GM10248 (cell line): ENCODE measurements around the gene EI24.

ENCODE experiments used
- CTCF ChIA-PET: fragments of 300-600 bp; sonication (Branson Sonifier 250); formaldehyde crosslinking; extraction: SDS; loops from one replicate; lab custom pipeline; 2021; ENCODE audit warnings: antibody characterized with exemption; lab: Yijun Ruan, JAX
- POLR2A ChIA-PET: fragments of 350-650 bp; sonication (Branson Sonifier 250); formaldehyde crosslinking; extraction: SDS; loops from one replicate; lab custom pipeline; 2020; ENCODE audit warnings: antibody characterized with exemption; lab: Yijun Ruan, JAX
- DNase-seq: peaks from one replicate; pipeline ENCODE4 v3.0.0; 2012; ENCODE audit errors: extremely low spot score
- CTCF ChIP-seq: IDR thresholded peaks from 2 replicates; pipeline ENCODE4 v1.5.1; 2012; ENCODE audit warnings: mild to moderate bottlenecking, low read depth; ENCODE audit errors: extremely low read depth, missing control alignments, control extremely low read depth

Gene EI24

GRCh38 chr11:125586623-125587022 lies 17.3 kb downstream of the EI24 start:
- ChIA-PET CTCF (interaction anchor here (1.0 to 1.4 kb wide), 3 partner anchors 12 to 289 kb away, joined by 3 read pairs; no protein-coding TSS in a partner anchor), POLR2A (no interaction called here)
- TF ChIP-seq CTCF = no peak
- DNase-seq = no peak

DNA sequence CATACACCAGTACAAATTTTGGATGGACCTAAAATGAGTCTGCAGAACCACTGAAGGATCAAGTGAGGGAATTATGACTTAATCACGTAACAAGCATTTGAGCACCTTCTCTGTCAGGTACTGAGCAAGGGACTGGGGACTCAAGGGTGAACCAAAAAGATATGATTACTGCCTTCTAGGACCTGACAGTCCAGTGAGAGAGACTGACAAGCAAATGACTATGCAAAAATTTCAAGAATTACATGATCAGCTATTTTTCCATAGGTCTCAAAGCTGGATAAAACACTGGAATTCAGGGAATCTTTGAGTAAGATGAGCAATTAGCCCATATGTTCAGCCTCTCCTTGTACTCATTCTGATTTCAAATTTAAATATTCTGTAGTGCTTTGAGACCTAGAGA lies 18.2 kb downstream of the EI24 start:
- ChIA-PET POLR2A (no interaction called here), CTCF (interaction anchor here (1.1 kb wide), 1 partner anchor 18 kb away, joined by 4 read pairs; the partner anchor contains the start of gene EI24)
- DNase-seq = no peak
- TF ChIP-seq CTCF = no peak

DNA sequence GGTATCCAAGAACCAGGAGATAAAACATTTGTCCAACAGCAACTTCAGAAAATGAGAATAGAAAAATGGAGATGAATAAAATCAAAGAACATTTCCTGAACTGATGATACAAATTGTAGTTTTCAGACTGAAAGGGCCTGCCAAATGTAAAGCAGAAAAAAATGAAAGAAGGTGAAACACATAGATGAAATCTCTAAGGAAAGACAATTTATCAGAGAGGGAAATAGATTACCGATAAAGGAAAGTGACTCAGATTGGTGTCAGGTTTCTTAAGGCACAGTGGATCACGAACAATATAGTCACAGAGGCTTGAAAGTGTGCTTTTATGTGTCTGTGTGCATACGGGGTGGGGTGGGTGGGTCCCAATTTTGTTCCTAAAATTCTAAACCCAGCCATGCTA lies 19.2 kb downstream of the EI24 start:
- POLR2A ChIA-PET = no interaction called here
- no peak for DNase-seq
- TF ChIP-seq CTCF = no peak
- CTCF ChIA-PET = interaction anchor here (1.1 kb wide), 1 partner anchor 19 kb away, joined by 4 read pairs; the partner anchor contains the start of gene EI24

GRCh38 chr11:125591649-125592304 lies 22.5 kb downstream of the EI24 start:
- CTCF ChIA-PET = interaction anchor here (0.7 to 2.2 kb wide), 5 partner anchors 9 to 75 kb away, joined by 3 to 15 read pairs (median 4); partner anchors contain the start of genes CHEK1 and EI24

DNA sequence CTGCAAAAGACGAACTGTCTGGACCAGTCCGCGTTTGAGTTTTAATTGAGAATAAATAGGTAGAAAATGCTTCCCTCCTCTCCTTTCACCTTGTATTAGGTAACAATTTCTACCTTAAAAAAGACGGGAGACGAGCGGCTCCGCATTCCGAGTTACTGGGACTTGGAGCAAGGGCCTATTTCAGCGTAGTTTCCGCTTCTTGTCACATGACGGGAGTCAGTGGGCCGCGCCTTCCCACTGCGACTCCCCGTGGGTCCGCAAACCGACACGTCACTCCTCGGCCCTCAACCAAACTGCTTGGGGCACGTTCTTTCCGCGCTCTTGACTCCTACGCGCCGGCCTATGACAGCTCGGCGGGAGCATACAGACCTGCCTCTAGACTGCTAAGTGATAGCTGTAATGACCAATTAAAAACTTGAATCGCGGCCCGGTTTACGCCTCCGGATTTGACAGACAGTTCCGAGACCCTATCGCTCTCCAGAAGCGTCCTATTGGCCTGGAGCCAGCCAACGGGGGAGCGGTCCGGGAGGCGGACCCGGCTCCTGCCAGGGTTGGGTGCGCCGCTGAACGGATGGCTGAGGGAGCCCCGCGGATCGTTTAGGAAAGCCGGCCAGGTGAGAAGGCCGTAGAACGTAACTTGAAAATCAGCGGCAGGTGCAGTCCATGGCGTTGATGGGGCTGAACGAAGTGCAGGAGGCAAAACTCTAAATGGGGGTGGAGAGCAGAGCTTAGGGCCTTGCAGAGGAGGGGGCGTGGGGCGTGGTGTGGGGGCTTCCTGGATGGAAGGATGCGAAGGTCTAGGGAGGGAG lies 23.2 kb downstream of the EI24 start, which contains the start of gene STT3A:
Gene STT3A, plus strand, starts transcription at position 548 of the 809 bp plus-strand sequence. CDS start 3,064 bp downstream, outside the sequence.
- POLR2A ChIA-PET = interaction anchor here (0.6 to 1.5 kb wide), 5 partner anchors 10 to 591 kb away, joined by 3 to 11 read pairs (median 3); partner anchors contain the start of gene EI24
- peak; percentile 97 for DNase-seq
- CTCF ChIA-PET = interaction anchor here (0.7 to 2.2 kb wide), 5 partner anchors 10 to 76 kb away, joined by 3 to 15 read pairs (median 4); partner anchors contain the start of genes CHEK1 and EI24
- no peak for TF ChIP-seq CTCF

More at GRCh38 chr11:125591649-125592304, 22.5 kb downstream of the EI24 start:
- POLR2A ChIA-PET = interaction anchor here (0.6 to 1.5 kb wide), 6 partner anchors 9 to 534 kb away, joined by 3 to 5 read pairs (median 3); partner anchors contain the start of gene EI24
- peak; percentile 41 for DNase-seq
- no peak for TF ChIP-seq CTCF
